ENCODE data around the gene FAM89B.

FAM89B gene

DNA sequence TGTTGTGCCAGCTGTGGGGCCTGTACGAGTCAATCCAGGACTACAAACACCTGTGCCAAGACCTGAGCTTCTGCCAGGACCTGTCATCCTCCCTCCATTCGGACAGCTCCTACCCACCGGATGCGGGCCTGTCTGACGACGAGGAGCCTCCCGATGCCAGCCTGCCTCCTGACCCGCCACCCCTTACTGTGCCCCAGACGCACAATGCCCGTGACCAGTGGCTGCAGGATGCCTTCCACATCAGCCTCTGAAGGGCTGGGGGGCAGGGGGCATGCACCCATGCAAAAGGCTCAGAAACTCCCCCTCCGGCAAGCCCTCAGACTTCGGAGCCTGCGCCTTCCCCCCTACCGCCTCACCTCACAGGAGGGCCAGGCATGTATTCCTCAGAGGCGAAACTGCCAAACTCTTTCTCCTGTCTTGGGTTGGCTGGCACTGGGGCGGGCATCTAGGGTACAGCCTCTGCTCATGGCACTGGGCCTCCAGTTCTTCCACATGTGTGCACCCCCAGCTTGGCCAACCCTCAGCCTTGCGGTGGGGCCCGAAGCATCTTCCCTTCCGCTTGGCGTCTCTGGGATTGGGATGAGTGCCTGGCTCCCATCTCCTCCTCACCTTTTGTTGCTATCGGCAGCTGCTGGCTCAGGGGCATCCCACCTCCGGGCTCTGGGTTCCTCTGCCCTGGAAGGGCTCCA is 1.2 kb downstream of the FAM89B start:
- DNase-seq (ENCODE audit: low read depth): no peak

GRCh38 chr11:65574109-65574810 is 1.9 kb downstream of the FAM89B start:
- DNase-seq (ENCODE audit: low read depth): peak; percentile 84

DNA sequence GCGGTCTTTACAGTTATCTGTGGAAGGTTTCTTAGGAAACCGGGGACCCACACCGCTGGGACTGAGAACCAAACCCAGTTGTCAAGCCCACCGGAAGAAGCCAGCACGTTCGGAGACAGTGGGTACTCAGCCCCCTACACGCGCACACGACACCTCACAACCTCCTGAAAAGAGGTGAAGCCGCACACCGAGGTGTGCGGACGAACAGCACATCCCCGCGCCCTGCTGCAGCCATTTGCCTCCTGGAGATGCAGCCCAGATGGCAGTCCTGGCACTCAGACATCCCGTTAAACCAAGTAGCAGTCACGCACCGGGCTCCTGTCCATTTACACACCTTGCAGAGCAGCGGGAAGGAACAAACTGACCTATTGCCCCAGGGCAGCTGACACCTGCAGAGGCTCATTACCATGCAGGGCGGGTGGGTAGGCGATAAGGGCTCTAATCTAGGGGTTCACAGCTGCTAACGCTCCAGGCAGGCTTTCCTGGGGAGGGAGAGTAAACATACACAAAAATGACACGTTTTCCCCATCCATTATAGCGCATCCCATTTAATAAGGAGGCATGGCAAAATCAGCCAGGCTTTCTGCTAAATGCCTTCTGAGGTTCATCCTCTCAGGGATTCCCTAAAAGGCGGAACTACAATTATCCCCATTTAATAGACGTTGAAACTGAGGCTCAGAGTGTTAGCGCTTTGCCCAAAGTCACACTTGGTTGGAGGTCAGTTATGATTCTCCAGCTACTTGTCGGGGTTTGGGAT is 2.7 kb downstream of the FAM89B start:
- no peak for DNase-seq (ENCODE audit: low read depth)

DNA sequence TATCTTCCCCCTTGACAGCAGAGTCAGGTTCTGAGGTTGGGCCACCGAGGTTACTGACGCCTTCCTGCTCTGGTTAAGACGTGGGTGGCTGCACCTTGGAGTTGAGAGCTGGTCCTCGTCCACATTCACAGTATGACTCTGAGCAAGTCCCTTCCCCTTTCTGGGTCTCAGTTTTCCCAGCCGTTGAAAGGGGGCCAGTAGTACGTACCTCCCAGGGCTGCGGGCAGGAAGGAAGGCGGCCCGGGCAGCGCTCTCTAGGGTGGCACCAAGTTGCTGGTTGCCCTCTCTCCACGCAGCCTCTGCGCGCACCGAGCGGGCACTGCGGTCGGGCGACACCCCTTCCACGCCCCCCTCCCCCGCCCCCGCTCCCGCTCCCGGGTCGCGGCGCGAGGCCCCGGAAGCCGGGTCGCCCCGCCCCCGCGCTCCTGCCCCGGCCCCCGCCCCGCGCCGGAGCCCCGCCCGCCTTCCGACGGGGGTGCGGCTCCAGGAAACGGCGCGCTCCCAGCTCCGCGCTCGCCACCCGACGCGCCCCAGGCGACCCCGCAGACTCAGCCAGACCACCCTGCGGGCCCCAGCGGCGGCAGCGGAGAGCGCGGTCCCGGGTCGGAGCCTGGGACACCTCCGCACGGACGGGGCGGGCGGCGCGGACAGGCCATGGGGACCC is 3.4 kb downstream of the FAM89B start, which contains the start of gene EHBP1L1:
TSS of gene EHBP1L1 (plus strand) at position 486 of the 664 bp plus-strand sequence. CDS start 250 bp downstream, outside the sequence.
- peak; percentile 65 for DNase-seq (ENCODE audit: low read depth)

GRCh38 chr11:65576232-65576866 is 4.0 kb downstream of the FAM89B start:
- no peak for DNase-seq (ENCODE audit: low read depth)

GRCh38 chr11:65576867-65577755 is 4.8 kb downstream of the FAM89B start:
- DNase-seq (ENCODE audit: low read depth): no peak

DNA sequence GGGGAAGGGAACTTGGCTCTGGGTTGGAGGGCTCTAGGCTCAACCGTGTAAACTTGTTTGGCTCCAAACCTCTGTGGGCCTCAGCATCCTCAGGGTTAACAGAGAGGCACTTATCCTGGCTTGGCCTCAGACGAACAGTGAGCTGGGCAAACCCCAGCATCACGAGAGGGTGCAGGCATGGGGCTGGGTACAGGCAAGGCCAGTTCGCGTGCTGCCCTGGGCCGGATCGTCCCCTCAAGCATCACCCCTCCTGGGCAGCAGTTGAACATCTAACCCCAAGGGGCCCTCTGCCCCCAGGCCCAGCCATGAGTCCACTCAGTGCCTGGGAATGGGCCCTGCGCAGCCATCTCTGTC is 5.4 kb downstream of the FAM89B start:
- no peak for DNase-seq (ENCODE audit: low read depth)

DNA sequence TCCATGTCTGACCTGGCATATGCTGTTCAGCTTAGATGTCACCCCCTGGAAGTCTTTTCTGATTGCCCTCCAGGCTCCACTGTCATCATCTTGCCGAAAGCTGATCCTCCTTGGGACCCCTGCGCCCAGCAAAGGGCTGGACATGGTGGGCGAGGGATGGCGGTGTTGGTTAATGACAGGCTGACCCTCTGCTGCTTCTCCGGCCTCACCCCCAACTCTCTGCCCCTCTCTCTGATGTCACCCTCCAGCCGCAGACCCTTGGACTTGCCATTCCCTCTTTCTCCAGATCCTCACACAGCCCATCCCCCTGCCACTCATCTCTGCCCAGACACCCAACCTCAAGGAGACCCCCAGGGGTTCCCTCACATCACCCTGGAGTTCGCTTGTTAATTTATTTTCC is 5.8 kb downstream of the FAM89B start:
- DNase-seq (ENCODE audit: low read depth): no peak

- no peak for DNase-seq (ENCODE audit: low read depth)
Observed at GRCh38 chr11:65578667-65579066, 6.3 kb downstream of the FAM89B start.

GRCh38 chr11:65579291-65579690 is 7.0 kb downstream of the FAM89B start:
- DNase-seq (ENCODE audit: low read depth): no peak

DNA sequence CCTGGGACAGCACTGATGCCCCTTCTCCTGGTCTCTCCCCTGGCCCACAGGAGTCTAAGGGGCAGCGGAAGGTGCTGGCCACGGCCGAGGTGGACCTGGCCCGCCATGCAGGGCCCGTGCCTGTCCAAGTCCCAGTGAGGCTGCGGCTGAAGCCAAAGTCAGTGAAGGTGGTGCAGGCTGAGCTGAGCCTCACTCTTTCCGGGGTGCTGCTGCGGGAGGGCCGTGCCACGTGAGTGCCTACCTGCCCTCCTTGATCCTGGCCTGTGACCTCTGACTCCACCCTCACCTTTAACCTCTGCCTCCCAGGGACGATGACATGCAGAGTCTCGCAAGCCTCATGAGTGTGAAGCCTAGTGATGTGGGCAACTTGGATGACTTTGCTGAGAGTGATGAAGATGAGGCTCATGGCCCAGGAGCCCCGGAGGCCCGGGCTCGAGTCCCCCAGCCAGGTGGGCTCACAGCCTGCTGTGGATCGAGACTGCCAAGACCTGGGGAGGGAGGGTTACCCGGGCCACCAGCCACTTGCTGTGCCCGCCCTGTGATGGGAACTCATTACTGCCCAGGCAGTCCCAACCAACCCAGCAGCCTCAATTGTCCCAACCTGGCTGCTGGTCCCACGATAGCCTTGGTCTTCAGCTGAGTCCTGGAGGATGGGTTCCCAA is 7.8 kb downstream of the FAM89B start:
- DNase-seq (ENCODE audit: low read depth): no peak

DNA sequence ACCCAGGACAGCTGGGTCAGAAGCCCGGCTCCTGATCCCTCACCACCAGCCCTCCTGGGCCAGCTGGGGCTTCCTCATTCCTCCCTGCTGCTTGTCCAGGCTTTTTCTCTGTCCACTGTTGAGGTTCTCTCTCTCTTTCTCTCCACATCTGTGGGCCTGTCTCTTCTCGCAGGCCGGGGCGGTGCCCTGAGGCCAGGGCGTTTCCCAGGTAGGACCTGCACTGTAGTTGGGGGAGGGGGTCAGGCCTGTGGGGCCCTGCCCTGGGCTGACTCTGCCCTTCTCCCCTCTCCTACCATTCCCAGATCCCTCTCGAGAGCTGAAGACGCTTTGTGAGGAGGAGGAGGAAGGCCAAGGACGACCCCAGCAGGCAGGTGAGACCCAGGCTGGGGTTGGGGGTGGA is 8.4 kb downstream of the FAM89B start:
- DNase-seq (ENCODE audit: low read depth): no peak

GRCh38 chr11:65581928-65582327 is 9.6 kb downstream of the FAM89B start:
- DNase-seq (ENCODE audit: low read depth): no peak

DNA sequence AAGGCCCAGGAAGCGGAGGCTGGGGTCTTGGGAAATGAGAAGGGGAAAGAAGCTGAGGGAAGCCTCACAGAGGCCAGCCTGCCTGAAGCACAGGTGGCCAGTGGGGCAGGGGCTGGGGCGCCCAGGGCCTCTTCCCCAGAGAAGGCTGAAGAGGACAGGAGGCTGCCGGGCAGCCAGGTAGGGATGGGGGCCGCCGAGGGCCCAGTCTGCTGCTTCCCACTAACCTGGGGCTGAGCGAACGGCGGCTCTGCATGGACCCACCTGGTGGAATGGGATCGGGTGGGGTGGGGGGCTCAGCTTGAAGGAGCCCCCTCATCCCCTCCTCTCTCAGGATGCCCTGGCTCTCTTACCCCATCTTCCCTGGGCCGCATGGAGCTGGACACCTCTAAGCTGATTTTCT is 11.3 kb downstream of the FAM89B start:
- DNase-seq (ENCODE audit: low read depth): no peak

- DNase-seq (ENCODE audit: low read depth): no peak
Observed at GRCh38 chr11:65584106-65584505, 11.8 kb downstream of the FAM89B start.

DNA sequence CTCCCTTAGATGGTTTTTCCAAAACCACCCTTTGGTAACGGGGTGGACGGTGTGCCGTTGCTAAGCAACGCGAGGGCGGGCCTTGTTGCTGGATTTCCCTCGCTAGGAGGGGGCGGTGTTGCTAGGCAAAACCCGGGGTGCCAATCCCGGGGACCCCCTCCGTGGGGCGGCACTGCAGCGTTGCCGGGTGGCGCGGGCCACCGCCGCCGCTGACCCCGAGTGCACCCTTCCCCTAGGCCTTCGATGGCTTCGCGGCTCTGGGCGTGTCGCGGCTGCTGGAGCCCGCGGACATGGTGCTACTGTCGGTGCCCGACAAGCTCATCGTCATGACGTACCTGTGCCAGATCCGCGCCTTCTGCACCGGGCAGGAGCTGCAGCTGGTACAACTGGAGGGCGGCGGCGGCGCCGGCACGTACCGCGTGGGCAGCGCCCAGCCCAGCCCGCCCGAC is 12.4 kb downstream of the FAM89B start:
- no peak for DNase-seq (ENCODE audit: low read depth)

DNA sequence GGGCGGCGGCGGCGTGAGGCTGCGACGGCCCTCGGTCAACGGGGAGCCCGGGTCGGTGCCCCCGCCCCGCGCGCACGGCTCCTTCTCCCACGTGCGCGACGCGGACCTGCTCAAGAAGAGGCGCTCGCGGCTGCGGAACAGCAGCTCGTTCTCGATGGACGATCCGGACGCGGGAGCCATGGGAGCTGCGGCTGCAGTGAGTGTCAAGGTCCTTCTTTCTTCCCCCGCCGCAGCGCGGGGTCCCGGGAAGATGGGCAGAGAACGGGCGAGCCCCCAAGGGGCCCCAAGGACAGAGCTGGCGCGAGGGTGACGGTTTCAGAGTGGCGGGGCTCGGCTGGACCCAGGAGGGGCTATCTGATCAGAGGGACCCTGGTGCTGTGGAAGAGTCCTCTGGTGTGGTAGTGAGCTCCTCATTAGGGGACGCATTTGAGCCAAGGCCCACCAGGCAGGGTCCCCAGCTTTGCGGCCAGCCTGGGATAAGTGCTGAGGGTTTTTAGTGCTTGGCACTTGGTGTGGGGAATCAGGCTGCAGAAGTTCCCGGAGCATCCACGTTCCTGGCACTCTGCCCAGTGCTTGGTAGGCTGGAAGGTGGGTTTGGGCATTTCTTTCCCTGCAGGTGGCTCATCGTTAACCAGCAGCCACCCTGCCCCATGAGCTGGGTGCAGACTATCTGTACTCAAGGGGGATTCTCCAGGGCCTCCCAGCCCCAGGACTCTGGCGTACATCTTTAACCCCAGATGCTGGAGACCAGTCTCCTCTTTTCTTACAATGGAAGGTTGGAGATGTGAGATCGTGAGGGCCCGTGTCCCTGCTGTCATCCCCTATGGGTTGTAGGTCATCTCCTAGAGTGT is 13.3 kb downstream of the FAM89B start:
- no peak for DNase-seq (ENCODE audit: low read depth)

DNA sequence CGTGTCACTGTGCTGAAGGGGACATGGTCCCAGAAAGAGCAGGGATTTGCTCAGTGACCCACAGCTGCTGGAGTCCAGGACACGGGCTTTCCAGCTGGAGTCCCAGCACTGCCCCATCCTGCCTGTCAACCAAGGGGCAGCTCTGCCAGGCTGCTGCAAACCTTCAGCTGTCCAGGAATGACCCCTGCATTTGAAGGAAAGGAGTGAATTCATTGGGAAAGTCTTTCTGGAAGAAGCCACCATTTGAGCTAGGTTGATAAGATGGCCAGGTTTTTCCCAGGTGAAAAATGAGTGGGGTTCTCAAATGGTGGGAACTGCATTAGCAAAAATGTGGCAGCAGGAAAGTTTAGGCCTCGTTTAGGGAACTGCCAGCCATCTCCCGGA is 13.9 kb downstream of the FAM89B start:
- no peak for DNase-seq (ENCODE audit: low read depth)

- DNase-seq (ENCODE audit: low read depth): no peak
Observed at GRCh38 chr11:65586676-65587075, 14.3 kb downstream of the FAM89B start.
